AG10803 (cell line): ENCODE data around the gene EPN1.

Experiments used
- DNase-seq: peaks from one replicate; pipeline ENCODE4 v3.0.0; 2010; ENCODE audit warnings: low read depth
- H3K4me3 ChIP-seq: 2 replicates; pipeline ENCODE4 v1.5.1; 2011; ENCODE audit warnings: mild to moderate bottlenecking, low read length, control low read depth
- CTCF ChIP-seq: conservative IDR thresholded peaks from 2 replicates; pipeline ENCODE4 v1.5.1; 2011; ENCODE audit warnings: mild to moderate bottlenecking, low read length, control low read depth, inconsistent platforms

Gene EPN1

GRCh38 chr19:55656988-55657747 lies 17.9 kb upstream of the EPN1 start:
- H3K4me3 ChIP-seq = peak overlapping the region; percentile 97
- TF ChIP-seq CTCF = no peak
- no peak for DNase-seq

- DNase-seq = no peak
- no peak overlapping the region for H3K4me3 ChIP-seq
- TF ChIP-seq CTCF = no peak
Measured at GRCh38 chr19:55658846-55659459, 16.1 kb upstream of the EPN1 start.

GRCh38 chr19:55659822-55660221 lies 15.2 kb upstream of the EPN1 start:
- H3K4me3 ChIP-seq = no peak overlapping the region
- TF ChIP-seq CTCF = no peak
- DNase-seq = no peak

GRCh38 chr19:55660404-55660803 lies 14.6 kb upstream of the EPN1 start:
- TF ChIP-seq CTCF = no peak
- no peak overlapping the region for H3K4me3 ChIP-seq

GRCh38 chr19:55660991-55661390 lies 14.0 kb upstream of the EPN1 start:
- TF ChIP-seq CTCF = no peak
- no peak for DNase-seq
- H3K4me3 ChIP-seq = no peak overlapping the region

More at GRCh38 chr19:55660404-55660803, 14.6 kb upstream of the EPN1 start:
- DNase-seq = no peak

GRCh38 chr19:55661826-55662225 lies 13.2 kb upstream of the EPN1 start:
- H3K4me3 ChIP-seq = no peak overlapping the region
- no peak for DNase-seq
- no peak for TF ChIP-seq CTCF

- TF ChIP-seq CTCF = no peak
- H3K4me3 ChIP-seq = no peak overlapping the region
- DNase-seq = no peak
Measured at GRCh38 chr19:55663846-55664536, 11.0 kb upstream of the EPN1 start.
